GM18867 (cell line): ENCODE measurements around the gene AKR7A2.

Source experiments
- ATAC-seq: cut with Tn5 transposase; IDR thresholded peaks from one replicate; pipeline ENCODE4 v1.9.1; 2021; ENCODE audit warnings: mild to moderate bottlenecking, moderate library complexity; ENCODE audit not compliant: unreplicated experiment

Gene AKR7A2

DNA sequence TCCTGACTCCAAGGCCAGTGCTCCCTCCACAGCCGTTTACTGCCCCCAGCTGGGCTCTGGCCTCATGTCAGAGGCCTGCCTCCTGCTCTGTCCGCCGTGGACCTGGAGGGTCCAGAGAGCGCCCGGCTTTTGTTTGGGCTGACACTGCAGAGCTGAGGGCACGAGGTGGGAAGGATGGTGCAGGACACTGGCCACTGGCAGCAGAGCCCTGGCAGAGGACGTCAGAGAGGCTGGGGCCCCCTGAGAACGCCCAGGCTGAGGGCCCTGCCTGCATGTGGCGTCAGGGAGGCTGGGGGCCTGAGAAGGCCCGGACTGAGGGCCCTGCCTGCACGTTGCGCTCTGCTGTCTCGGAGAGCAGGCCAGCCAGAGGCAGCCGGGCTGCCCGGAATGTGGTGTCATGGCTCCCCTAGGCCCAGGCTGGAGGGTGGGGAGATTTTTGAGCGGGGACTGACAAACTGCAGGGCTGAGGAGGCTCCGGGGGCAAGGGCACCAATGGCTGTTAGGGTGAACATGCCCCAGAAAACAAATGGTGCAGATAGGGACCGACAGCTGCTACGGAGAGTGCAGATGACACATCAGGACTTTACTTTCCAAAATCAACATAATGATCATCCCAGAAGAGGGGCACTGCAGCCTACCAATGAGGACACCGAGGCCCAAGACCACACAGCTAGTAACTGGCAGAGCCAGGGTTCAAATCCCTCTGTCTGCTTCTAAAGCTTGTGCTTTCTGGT is 31.8 kb upstream of the AKR7A2 start:
- no peak for ATAC-seq

DNA sequence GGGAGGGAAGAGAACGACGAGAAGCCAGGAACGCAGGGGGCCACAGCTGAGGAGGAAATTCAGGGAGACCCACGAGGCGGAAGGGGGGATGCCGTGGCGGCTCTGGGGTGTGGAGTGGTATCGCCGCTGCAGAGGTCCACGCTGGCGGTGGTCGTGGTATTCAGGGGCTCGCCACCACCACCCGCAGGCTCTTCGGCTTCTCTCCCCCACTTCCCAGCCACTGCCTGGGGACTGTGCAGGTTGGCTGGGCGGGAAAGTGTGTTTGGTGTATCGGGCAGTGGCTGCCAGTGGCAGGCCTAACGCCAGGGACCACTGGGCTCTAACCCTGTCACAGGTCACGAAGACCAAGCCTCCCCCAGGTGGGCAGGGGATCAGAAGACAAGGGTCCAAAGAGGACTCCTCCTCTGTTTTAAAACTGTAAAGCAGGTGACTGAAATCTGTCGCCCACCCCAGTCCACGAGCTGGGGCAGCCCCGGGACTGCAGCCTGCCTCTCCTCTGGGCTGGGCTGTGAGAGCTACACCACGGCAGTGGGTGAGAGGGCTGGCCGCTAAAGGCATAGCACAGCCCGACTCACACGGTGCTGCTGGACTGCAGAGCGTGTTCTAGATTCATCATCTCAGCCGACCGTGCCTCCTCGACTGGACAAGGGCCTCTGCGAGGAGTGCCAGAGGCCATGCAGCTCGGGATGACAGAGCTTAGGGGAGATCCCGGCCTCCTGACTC is 31.1 kb upstream of the AKR7A2 start:
- ATAC-seq, result no peak

DNA sequence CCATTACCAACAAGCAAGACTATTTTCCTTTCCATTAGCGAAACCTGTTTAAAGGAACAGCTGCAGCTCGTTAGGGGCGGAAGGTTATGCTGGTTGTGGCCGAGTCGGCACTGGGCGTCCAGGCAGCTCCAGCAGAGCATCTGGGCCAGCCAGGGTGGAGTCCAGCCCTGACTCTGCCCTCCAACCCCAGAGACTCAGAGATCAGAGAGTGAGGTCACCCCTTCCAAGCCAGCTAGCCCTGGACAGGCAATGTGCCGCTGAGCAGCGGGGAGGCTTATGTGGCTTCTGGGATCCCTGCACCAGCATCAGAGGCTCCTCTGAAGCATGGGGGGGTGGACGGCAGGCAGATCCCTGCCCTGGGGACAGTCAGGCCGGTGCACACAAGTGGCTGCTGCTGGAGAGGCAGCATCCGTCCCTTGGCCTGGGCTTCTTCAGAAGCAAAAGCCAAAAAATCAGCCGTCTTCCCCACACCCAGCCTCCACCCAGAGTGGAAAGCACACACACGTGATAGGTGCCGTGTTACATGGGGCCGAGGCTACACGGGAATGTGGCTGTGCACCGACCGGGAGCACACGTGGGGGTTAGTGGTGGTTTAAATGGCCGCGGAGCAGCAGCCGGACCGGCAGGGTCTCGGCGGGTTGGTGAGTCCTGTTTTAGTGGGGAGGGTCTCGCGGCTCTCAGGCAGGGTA is 30.3 kb upstream of the AKR7A2 start:
- ATAC-seq, result no peak

DNA sequence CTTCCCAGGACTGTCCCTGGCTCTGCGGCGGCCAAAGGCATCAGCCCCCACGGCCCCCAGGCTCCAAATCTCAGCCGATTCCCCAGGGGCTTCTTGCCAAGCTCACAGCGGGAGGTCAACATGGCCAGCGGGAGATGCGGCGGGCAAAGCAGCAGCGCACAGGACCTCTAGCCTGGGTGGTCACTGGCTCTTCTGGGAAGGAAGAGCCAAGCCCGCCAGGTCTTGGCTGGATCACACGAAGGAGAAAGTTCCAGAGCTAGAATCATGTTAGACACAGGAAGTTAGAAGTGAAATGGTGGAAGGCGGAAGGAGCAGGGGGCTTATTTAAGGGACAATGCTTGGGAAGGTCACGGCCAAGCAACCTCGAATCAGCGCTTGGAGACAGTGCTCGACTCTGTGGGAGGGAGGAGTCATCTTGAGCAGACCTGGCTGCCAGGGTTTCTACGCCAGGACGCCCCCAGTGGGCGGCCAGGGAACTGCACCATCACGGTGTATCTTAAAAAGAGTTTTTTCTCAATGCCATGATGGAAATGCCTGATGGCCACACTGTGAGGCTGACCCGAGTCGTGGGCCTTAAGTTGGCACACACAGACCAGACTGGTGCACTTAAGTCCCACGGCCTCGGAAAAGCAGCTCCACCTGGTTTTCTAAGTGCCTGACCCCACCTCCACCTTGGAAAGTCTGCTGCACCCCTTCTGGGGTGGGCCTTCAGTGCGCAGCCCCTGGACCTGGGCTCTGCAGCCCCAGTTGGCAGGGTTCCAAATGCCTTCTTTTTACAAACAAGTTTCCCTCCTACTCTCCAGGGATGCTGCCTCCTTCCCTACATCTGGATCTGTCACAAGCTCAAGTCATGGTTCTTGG is 29.5 kb upstream of the AKR7A2 start:
- ATAC-seq, result no peak

DNA sequence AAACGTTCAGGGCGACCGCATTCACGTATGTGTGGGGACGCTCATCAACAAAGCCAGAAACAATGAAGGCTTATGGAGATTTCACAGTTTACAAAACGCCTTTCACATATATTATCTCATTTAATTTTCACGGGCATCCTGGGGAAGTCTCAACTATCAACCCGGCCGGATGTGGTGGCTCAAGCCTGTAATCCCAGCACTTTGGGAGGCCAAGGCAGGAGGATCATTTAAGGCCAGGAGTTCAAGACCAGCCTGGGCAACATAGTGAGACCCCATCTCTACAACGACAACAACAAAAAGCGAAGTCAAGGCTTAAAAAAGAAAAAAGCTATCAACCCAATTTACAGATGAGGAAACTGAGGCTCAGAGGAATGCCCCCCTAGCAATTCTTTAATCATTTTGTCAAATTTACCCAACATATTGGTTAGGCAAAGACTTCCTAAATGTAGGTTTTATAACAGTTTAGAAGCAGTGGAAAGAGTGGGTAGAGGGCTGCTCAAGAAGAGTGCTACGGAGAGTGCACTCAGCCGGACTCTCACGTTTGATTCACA is 28.5 kb upstream of the AKR7A2 start:
- no peak for ATAC-seq

GRCh38 chr1:19339214-19339861 is 27.4 kb upstream of the AKR7A2 start:
- no peak for ATAC-seq

- no peak for ATAC-seq
These were observed 26.4 kb upstream of the AKR7A2 start for GRCh38 chr1:19338323-19338762.

DNA sequence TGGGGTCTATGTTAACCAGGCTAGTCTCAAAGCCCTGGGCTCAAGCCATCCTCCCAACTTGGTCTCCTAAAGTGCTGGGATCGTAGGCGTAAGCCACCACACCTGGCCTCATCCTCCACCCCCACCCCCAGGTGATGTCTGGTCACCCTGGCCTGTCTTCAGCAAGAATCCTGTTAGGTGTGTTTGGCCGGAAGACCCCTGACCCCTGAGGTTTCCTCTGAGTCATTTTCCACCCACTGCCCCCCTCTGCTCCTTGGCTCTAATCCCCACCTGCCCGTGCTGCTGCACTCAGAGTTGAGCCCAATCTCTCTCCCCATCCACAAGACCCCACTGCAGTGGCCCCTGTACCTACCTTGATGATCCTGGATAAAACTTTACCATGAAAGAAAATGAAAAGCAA is 25.3 kb upstream of the AKR7A2 start:
- no peak for ATAC-seq

DNA sequence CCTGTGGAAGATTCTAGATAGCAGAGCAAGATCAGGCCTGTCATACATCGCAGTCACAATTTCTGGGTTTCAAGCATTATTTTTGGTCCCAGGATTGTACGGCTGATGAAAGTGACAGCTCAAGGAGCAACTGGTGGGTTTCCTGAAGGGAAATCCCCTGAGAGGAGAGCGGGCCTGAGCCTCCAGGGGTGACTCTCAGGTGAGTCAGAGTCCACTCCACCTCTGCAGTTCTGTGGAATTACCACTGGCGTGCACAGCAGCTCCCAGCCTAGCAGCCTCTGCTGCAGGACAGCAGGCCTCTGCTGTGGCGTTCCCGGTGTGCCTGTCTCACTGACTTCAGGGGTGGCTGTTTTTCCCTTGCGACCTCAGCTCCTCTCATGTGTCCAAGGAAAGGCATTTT is 24.6 kb upstream of the AKR7A2 start:
- ATAC-seq, result no peak

DNA sequence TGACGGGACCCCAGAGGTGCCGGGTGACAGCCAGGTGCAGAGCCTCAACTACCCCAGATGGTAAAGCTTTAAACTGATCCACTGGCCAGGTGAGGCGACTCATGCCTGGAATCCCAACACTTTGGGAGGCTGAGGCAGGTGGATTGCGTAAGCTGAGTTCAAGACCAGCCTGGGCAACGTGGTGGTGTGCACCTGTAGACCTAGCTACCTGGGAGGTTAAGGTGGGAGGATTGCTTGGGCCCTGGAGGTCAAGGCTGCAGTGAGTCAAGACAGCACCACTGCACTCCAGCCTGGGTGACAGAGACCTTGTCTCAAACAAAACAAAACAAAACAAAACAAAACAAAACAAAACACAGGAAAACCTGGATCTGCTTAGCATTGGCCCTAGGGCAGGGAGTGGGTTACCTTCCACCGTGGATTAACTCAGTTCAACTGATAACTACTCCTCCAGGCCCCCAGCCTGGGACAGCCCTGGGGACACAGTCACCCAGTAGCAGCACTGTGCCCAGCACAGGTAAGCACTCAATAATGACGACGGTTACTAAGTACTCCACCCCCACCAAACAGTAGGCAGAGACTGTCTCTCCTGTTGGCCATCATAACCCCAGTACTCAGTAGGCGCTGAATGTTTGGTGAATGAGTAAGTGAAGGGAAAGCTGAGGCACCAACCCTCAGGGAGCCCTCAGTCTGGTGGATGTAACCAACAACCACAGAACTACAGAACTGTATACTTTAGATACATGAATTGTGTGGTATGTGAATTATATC is 21.8 kb upstream of the AKR7A2 start:
- no peak for ATAC-seq

- no peak for ATAC-seq
These were observed 20.9 kb upstream of the AKR7A2 start for GRCh38 chr1:19332832-19333231.

- ATAC-seq, result no peak
These were observed 19.4 kb upstream of the AKR7A2 start for GRCh38 chr1:19331262-19331878.

DNA sequence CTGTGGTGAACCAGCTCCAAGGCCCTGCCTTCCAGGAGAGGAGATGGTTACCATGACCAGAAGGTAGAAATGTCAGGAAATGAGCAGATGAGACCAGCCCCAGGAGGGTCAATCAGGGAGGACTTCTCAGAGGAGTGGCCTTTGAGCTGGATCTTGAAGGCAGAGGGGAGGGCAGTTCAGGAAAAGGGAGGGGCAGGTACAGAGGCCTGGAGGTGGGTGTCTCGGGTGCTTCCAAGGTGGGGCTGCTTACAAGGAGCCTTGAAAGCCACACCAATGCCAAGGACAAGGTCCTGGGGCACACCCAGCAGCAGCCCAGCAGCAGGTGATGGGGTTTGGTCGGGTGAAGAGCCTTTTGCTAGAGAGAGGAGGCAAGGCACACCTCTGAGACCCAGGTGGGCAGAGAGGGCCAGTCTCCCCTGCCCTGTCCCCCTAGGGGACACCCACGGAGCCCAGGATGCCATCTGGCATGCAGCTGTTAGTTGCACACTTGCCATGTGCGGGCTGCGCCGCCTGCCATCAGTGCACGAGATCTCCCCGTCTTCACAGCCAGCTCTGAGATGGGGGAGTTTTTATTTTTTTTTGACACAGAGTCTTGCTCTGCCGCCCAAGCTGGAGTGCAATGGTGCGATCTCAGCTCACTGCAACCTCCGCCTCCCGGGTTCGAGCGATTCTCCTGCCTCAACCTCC is 18.6 kb upstream of the AKR7A2 start:
- ATAC-seq, result no peak

- no peak for ATAC-seq
These were observed 17.7 kb upstream of the AKR7A2 start for GRCh38 chr1:19329611-19330010.

GRCh38 chr1:19329188-19329587 is 17.2 kb upstream of the AKR7A2 start:
- no peak for ATAC-seq

DNA sequence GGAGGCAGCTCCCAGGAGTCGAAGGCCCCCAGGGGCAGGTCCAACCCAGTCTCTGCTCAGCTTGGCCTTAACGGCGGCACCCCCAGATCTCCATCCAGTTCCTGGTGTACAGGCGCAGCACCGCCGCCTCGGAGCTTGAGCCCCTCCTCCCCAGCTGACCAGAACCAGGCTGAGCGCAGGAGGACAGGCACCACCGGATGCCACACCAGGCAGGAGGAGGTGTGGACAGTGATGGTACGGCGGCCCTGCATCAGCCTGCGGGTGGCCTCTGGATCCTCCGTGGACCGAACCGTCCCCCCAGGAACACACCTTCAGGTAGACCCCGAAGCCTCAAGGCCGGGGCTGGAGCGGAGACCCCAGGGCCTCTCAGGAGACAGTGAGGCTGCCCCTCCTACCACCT is 16.5 kb upstream of the AKR7A2 start:
- ATAC-seq, result no peak

DNA sequence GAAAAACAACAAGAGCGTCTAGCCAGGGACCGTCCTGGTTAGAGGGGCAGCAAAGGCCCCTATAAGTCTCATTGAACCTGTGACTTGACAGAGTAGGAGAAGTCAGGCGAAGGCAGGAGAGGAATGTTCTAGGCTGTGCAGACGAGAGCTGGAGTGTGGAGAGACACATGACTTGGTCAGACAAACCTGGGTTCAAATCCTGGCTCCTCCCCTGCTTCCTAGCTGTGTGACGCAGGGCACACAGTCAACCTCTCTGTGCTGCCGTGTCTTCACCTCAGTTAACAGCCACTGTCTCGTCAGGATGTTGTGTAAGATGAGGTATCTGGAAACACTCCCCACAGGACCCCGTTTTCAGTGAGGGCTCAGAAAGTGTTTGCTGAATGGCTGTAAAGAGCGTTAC is 15.8 kb upstream of the AKR7A2 start:
- no peak for ATAC-seq

DNA sequence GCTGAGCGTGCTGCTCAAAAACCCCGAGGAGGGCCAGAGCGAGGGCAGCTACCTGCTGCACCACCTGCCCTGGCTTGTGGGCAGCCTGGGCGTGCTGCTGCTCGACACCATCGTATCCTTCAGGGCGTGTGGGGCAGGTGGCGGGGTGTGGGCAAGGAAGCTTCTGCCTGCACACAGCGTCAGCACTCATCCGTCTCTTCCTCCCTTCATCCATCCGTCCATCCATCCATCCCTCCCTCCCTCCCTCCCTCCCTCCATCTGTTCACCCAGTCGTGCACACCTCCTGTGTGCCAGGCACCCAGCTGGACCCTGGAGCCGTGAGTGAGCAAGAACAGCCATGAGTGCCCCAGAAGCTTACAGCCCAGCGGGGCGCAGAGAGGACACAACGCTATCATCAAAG is 15.4 kb upstream of the AKR7A2 start:
- no peak for ATAC-seq

- ATAC-seq, result no peak
These were observed 14.8 kb upstream of the AKR7A2 start for GRCh38 chr1:19326748-19327065.
